ENCODE results near the gene CLHC1.

DNA sequence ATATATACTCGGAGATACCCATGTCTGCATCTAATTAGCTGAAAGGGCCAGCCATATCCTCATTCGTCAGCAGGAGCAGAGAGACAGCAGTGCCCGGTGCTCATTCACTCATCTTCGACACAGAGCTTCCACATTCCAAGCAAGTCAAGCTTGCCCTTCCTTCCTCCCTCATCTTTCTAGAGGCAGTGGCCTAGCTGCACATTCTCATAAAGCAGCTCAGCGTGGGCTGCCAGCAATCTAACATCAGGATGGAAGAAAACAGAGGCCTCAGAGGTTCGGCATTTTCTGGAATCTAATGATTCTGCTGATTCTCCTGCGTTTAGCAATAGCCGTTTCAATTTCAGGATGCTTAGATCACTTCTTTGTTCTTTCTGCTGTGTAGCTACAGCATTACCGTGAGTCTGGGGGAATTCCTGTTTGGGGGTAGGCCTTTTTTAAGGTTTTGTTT is 68.8 kb downstream of the CLHC1 start:
- TF ChIP-seq EZH2phosphoT487 (IDR thresholded peaks at IDR 0.05; ENCODE audit: borderline replicate concordance) (no peak), POLR2A (IDR thresholded peaks at IDR 0.05; ENCODE audit: borderline replicate concordance, extremely low read depth, insufficient read depth, insufficient read length) (no peak), CEBPB (IDR thresholded peaks at IDR 0.05; ENCODE audit: low read depth) (no peak), ELF1 (IDR thresholded peaks at IDR 0.05; ENCODE audit: borderline replicate concordance, low read depth) (no peak), EGR1 (IDR thresholded peaks at IDR 0.05; ENCODE audit: low read depth) (no peak), CTCF (IDR thresholded peaks at IDR 0.05 in 2 of 3, conservative IDR thresholded peaks at IDR 0.05 in 1 of 3; ENCODE audit: borderline replicate concordance in 1 of 3, insufficient read depth in 1 of 3, low read depth in 2 of 3, low read length in 2 of 3) (no peak), EZH2 (IDR thresholded peaks at IDR 0.05) (no peak), SIN3A (IDR thresholded peaks at IDR 0.05; ENCODE audit: low read depth) (no peak), ZFX (IDR thresholded peaks at IDR 0.05) (no peak)
- TF ChIP-seq, protein P1, sequence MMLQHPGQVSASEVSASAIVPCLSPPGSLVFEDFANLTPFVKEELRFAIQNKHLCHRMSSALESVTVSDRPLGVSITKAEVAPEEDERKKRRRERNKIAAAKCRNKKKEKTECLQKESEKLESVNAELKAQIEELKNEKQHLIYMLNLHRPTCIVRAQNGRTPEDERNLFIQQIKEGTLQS (IDR thresholded peaks at IDR 0.05): no peak

Measured in HCT116 (cell line).